Thoracic aorta (tissue), 2 donors: ENCODE measurements around the gene SGO2. TPM values are rescaled to one million over a fixed set of nuclear protein-coding genes. Genes with fewer than 3 reads are reported as not detected.

Experiments used
- ATAC-seq: fragments of 150-250 bp; one replicate; pipeline ENCODE4 v1.8.0; 2017; ENCODE audit warnings: low read depth; ENCODE audit not compliant: insufficient number of reproducible peaks, low FRiP score
- DNase-seq: peaks from one replicate; pipeline ENCODE4 v3.0.0-alpha.2; 2020; ENCODE audit warnings: low spot score
- H3K27ac ChIP-seq, 2 donors: fragments of 200-600 bp; sonication (generic); 1 replicate in 1 of 2; 2 replicates in 1 of 2; pipeline ENCODE4 v1.5.1; 2016; ENCODE audit warnings: mild to moderate bottlenecking in 2 of 2, moderate library complexity in 2 of 2
- H3K27me3 ChIP-seq: fragments of 200-600 bp; sonication (generic); replicated peaks from 2 replicates; pipeline ENCODE4 v1.6.0; 2016; ENCODE audit warnings: mild to moderate bottlenecking; ENCODE audit not compliant: insufficient read depth
- H3K36me3 ChIP-seq: fragments of 200-600 bp; sonication (generic); one replicate; pipeline ENCODE4 v1.5.1; 2016
- H3K4me1 ChIP-seq, 2 donors: fragments of 200-600 bp; sonication (generic); 1 replicate in 1 of 2; 2 replicates in 1 of 2; pipeline versions ENCODE4 v1.5.1 to v1.6.0; 2016; ENCODE audit warnings: low read depth in 2 of 2, mild to moderate bottlenecking in 1 of 2; ENCODE audit not compliant: control insufficient read depth in 1 of 2
- H3K4me3 ChIP-seq: fragments of 200-600 bp; sonication (generic); 2 replicates; pipeline ENCODE4 v1.5.1; 2016; ENCODE audit warnings: mild to moderate bottlenecking
- H3K9me3 ChIP-seq: fragments of 200-600 bp; sonication (generic); 2 replicates; pipeline ENCODE4 v1.5.1; 2016
- CTCF ChIP-seq: fragments of 200-600 bp; sonication (generic); IDR thresholded peaks from one replicate; pipeline ENCODE4 v1.5.1; 2019; ENCODE audit warnings: antibody characterized with exemption
- total RNA-seq, 2 donors: library from RNA; depleted of rRNA; stranded (reverse); fragments of >200 nt; gene quantifications; one replicate each; pipeline versions ENCODE4 v1.1.0 to v1.2.3, GENCODE V29; 2016

Gene SGO2
- total RNA-seq, 2 donors from 2014 or later = 0.54 to 2.6 TPM

- peaks cover 26% of the 10 kb centered on the region for H3K36me3 ChIP-seq
- H3K27ac ChIP-seq = no peak overlapping the region
- DNase-seq (no peak), ATAC-seq (no peak)
- no peaks in the 10 kb centered on the region for H3K27me3 ChIP-seq
- H3K9me3 ChIP-seq = no peaks in the 10 kb centered on the region
- no peak for TF ChIP-seq CTCF
- no peaks in the 10 kb centered on the region for H3K4me1 ChIP-seq
- H3K4me3 ChIP-seq = no peak overlapping the region
Measured at GRCh38 chr2:200492656-200493055, 33.4 kb upstream of the SGO2 start.

GRCh38 chr2:200494048-200494447, 32.0 kb upstream of the SGO2 start:
- no peaks in the 10 kb centered on the region for H3K27me3 ChIP-seq
- no peaks in the 10 kb centered on the region for H3K4me1 ChIP-seq
- no peak for TF ChIP-seq CTCF
- ATAC-seq (no peak), DNase-seq (no peak)
- H3K4me3 ChIP-seq = no peak overlapping the region
- H3K36me3 ChIP-seq = peaks cover 26% of the 10 kb centered on the region
- H3K9me3 ChIP-seq = no peaks in the 10 kb centered on the region
- no peak overlapping the region for H3K27ac ChIP-seq

DNA sequence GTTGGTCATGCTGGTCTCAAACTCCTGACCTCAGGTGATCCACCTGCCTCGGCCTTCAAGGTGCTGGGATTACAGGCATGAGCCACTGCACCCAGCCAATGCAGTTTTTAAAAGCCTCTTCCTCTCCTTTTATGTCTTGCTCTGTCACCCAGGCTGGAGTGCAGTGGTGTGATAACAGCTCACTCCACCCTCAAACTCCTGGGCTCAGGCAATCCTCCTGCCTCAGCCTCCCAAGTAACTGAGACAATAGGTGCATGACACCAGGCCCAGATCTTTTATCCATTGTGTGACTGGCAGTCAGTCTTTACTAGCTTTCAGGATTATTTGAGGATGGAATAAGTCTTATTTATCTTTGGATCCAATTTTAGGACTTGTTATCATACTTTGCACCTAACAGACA, 29.3 kb upstream of the SGO2 start:
- Histone ChIP-seq H3K27me3 (no peaks in the 10 kb centered on the region), H3K27ac (no peak overlapping the region), H3K4me3 (no peak overlapping the region), H3K9me3 (no peaks in the 10 kb centered on the region), H3K4me1 (no peaks in the 10 kb centered on the region), H3K36me3 (peaks cover 13% of the 10 kb centered on the region)
- DNase-seq (no peak), ATAC-seq (no peak)
- no peak for TF ChIP-seq CTCF

DNA sequence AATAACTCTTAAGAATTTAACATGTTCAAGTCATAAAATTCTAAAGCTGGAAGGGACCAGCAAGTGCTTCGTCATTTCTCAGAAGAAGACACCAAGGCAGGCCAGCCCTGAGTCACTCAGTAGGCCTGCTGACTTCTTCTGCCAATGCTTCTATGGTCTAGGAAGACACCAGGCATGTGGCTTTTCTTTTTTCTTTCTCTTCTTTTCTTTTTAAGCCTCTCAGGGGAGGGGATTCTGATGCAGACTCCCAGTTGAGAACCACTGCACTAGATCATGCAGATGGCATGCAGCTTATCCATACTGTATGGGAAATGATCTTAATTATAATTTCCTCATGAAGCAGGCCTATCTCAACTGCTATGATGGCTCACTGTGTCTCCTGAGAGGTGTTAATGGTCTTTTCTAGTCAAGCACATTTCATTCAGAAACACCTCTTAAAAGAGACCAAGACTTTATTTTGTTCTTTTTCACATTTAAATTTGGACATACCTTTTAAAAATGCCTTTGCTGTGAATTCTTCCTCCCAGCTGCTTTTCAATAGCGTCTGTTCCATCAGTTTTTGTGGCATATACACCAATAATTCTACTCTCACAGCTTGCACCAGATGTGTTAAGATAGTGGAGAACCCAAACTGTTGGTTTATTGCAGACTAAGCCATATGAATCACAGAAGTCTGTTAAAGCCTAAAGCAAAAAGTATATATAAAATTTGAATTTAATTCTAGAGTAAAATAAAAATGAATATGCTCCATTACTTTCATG, 27.4 kb upstream of the SGO2 start:
- no peak overlapping the region for H3K4me3 ChIP-seq
- H3K9me3 ChIP-seq = no peaks in the 10 kb centered on the region
- H3K36me3 ChIP-seq = peaks cover 2% of the 10 kb centered on the region
- no peaks in the 10 kb centered on the region for H3K4me1 ChIP-seq
- H3K27me3 ChIP-seq = no peaks in the 10 kb centered on the region
- no peak for TF ChIP-seq CTCF
- DNase-seq (no peak), ATAC-seq (no peak)
- H3K27ac ChIP-seq = no peak overlapping the region

GRCh38 chr2:200502196-200502595, 23.8 kb upstream of the SGO2 start:
- Histone ChIP-seq H3K36me3 (no peaks in the 10 kb centered on the region), H3K4me3 (no peak overlapping the region), H3K27ac (no peak overlapping the region), H3K4me1 (no peaks in the 10 kb centered on the region), H3K27me3 (no peaks in the 10 kb centered on the region), H3K9me3 (no peaks in the 10 kb centered on the region)
- TF ChIP-seq CTCF = no peak
- DNase-seq (no peak), ATAC-seq (no peak)
